OCI-LY1 (cell line): ENCODE measurements around the gene MTCL3.

Experiments
- H2AFZ ChIP-seq: fragments of 200-600 bp; sonication (generic), shearing (Covaris generic); 2 replicates; pipeline ENCODE4 v1.6.0; 2014; ENCODE audit warnings: antibody characterized with exemption, mild to moderate bottlenecking, low read length
- H3F3A ChIP-seq: fragments of 200-600 bp; sonication (generic), shearing (Covaris generic); 2 replicates; pipeline ENCODE4 v1.6.0; 2014; ENCODE audit warnings: mild to moderate bottlenecking, antibody characterized with exemption, low read length, moderate library complexity; ENCODE audit not compliant: insufficient read depth
- H3K27ac ChIP-seq: fragments of 200-600 bp; sonication (generic); 2 replicates; pipeline ENCODE4 v1.5.1; 2014; ENCODE audit warnings: low read length, mixed run types, mild to moderate bottlenecking, low read depth; ENCODE audit not compliant: poor library complexity, severe bottlenecking
- H3K27me3 ChIP-seq: fragments of 200-600 bp; sonication (generic); 2 replicates; pipeline ENCODE4 v1.6.0; 2014; ENCODE audit warnings: antibody characterized with exemption, mild to moderate bottlenecking, low read length, moderate library complexity; ENCODE audit not compliant: insufficient read depth
- H3K36me3 ChIP-seq: fragments of 200-600 bp; sonication (generic); 2 replicates; pipeline ENCODE4 v1.6.1; 2014; ENCODE audit warnings: mild to moderate bottlenecking, antibody characterized with exemption, low read length, moderate library complexity, mixed read lengths; ENCODE audit not compliant: insufficient read depth
- H3K4me1 ChIP-seq: fragments of 200-600 bp; sonication (generic); 2 replicates; pipeline ENCODE4 v1.5.1; 2014; ENCODE audit warnings: mild to moderate bottlenecking, low read length, moderate library complexity; ENCODE audit not compliant: insufficient read depth, severe bottlenecking
- H3K4me2 ChIP-seq: fragments of 200-600 bp; sonication (generic), shearing (Covaris generic); 2 replicates; pipeline ENCODE4 v1.6.1; 2014; ENCODE audit warnings: low read length
- H3K4me3 ChIP-seq: fragments of 200-600 bp; sonication (generic); 2 replicates; pipeline ENCODE4 v1.5.1; 2014; ENCODE audit warnings: low read length, low read depth, mild to moderate bottlenecking, mixed read lengths; ENCODE audit not compliant: poor library complexity, severe bottlenecking
- H3K79me2 ChIP-seq: fragments of 200-600 bp; shearing (Covaris generic); 2 replicates; pipeline ENCODE4 v1.6.1; 2016; ENCODE audit warnings: mixed run types, low read length, mixed read lengths; ENCODE audit not compliant: insufficient read depth
- H3K9ac ChIP-seq: fragments of 200-600 bp; sonication (generic), shearing (Covaris generic); 2 replicates; pipeline ENCODE4 v1.6.1; 2014; ENCODE audit warnings: mild to moderate bottlenecking, low read length, mixed read lengths
- H3K9me2 ChIP-seq: fragments of 200-600 bp; sonication (generic), shearing (Covaris generic); 2 replicates; pipeline ENCODE4 v1.6.1; 2014; ENCODE audit warnings: low read depth, mild to moderate bottlenecking, low read length, mixed read lengths
- H3K9me3 ChIP-seq: fragments of 200-600 bp; shearing (Covaris generic); 2 replicates; pipeline ENCODE4 v1.6.1; 2014; ENCODE audit warnings: low read length, mixed read lengths
- H4K20me1 ChIP-seq: fragments of 200-600 bp; sonication (generic), shearing (Covaris generic); 2 replicates; pipeline ENCODE4 v1.6.0; 2016; ENCODE audit warnings: mild to moderate bottlenecking, low read length; ENCODE audit not compliant: insufficient read depth
- EZH2 ChIP-seq: fragments of 200-600 bp; sonication (generic), shearing (Covaris generic); IDR thresholded peaks from 2 replicates; pipeline ENCODE4 v1.8.0; 2017; ENCODE audit warnings: borderline replicate concordance, mixed run types, mild to moderate bottlenecking, antibody characterized with exemption, low read length, moderate library complexity, mixed read lengths
- TF ChIP-seq, protein P1 (sequence below): fragments of 200-600 bp; sonication (generic), shearing (Covaris generic); IDR thresholded peaks from 2 replicates; pipeline ENCODE4 v1.5.1; 2017; ENCODE audit warnings: mild to moderate bottlenecking, antibody characterized with exemption, low read length, moderate library complexity, mixed read lengths

MTCL3 gene

DNA sequence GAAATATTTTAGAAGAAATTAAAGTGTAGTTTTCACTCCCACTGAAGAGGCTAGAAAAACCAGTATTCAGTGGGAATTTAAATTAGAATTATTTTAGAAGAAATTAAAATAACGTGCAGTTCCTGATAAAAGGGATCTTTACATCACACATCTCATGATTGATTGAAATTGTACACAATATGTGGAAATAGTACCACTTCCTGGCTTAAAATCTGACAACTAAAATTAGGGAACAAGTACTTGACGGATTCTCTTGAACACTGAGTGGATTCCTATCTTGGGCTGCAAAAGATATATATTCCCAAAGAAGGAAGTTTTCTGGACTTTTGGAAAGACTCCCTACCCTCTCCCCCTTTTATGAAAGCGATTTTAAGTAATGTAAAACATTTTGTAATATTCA lies 14.6 kb upstream of the MTCL3 start:
- H3K4me3 ChIP-seq: no peak overlapping the region
- TF ChIP-seq EZH2: no peak
- TF ChIP-seq, protein P1, sequence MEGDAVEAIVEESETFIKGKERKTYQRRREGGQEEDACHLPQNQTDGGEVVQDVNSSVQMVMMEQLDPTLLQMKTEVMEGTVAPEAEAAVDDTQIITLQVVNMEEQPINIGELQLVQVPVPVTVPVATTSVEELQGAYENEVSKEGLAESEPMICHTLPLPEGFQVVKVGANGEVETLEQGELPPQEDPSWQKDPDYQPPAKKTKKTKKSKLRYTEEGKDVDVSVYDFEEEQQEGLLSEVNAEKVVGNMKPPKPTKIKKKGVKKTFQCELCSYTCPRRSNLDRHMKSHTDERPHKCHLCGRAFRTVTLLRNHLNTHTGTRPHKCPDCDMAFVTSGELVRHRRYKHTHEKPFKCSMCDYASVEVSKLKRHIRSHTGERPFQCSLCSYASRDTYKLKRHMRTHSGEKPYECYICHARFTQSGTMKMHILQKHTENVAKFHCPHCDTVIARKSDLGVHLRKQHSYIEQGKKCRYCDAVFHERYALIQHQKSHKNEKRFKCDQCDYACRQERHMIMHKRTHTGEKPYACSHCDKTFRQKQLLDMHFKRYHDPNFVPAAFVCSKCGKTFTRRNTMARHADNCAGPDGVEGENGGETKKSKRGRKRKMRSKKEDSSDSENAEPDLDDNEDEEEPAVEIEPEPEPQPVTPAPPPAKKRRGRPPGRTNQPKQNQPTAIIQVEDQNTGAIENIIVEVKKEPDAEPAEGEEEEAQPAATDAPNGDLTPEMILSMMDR: no peak
- no peaks in the 10 kb centered on the region for H3K36me3 ChIP-seq
- H4K20me1 ChIP-seq: no peaks in the 10 kb centered on the region
- no peak overlapping the region for H2AFZ ChIP-seq
- H3F3A ChIP-seq: no peaks in the 10 kb centered on the region
- H3K4me2 ChIP-seq: no peak overlapping the region
- H3K27me3 ChIP-seq: no peaks in the 10 kb centered on the region
- H3K9me2 ChIP-seq: no peaks in the 10 kb centered on the region
- H3K27ac ChIP-seq: no peak overlapping the region
- no peak overlapping the region for H3K9ac ChIP-seq
- no peaks in the 10 kb centered on the region for H3K79me2 ChIP-seq
- no peaks in the 10 kb centered on the region for H3K9me3 ChIP-seq
- H3K4me1 ChIP-seq: no peaks in the 10 kb centered on the region

DNA sequence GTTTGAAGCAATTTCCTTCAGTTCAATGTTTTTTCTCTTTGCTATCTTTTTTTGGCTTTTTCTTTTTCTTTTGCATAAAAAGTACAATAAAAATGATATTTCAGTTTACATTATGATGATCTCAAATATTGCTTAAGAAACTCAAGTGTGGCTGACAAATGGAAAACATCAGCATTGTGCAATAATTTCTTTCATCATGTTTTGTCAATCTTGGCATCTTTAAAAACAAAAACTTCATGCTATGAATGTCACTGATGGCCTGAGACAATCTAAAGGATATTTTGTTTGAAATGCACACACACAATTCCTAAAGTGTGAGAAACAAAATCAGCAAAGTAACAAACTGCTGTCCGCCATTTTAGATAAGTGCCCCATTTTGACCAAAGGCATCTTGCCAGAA lies 13.9 kb upstream of the MTCL3 start:
- Histone ChIP-seq H3K79me2 (no peaks in the 10 kb centered on the region), H3F3A (no peaks in the 10 kb centered on the region), H3K9me2 (no peaks in the 10 kb centered on the region), H3K4me3 (no peak overlapping the region), H3K4me1 (no peaks in the 10 kb centered on the region), H3K27me3 (no peaks in the 10 kb centered on the region), H3K27ac (no peak overlapping the region), H3K9me3 (no peaks in the 10 kb centered on the region), H4K20me1 (no peaks in the 10 kb centered on the region), H3K4me2 (no peak overlapping the region), H3K36me3 (no peaks in the 10 kb centered on the region), H3K9ac (no peak overlapping the region), H2AFZ (no peak overlapping the region)
- TF ChIP-seq EZH2: no peak
- TF ChIP-seq, protein P1: no peak

DNA sequence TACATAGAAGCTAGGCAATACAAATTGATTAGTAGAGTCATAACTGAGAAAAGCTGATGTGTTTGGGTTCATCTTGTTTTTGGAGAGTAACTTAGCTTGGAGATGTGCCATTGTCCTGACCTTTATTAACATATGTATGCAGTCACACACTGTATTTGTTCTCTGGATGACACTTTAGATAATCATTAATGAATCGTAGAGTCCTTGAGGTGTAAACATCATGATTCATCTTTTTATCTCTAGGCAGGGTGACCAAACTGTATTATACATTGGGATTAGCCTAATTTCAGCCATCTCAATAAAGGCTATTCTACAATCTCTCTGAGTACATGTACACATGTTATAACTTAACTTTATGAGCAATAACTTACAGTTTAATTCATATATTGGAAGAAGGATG lies 3.6 kb upstream of the MTCL3 start:
- Histone ChIP-seq H3K27me3 (no peaks in the 10 kb centered on the region), H3K36me3 (no peaks in the 10 kb centered on the region), H3K4me3 (no peak overlapping the region), H4K20me1 (no peaks in the 10 kb centered on the region), H3K9ac (no peak overlapping the region), H2AFZ (no peak overlapping the region), H3K9me2 (no peaks in the 10 kb centered on the region), H3K9me3 (no peaks in the 10 kb centered on the region), H3K27ac (no peak overlapping the region), H3F3A (no peaks in the 10 kb centered on the region), H3K4me1 (no peaks in the 10 kb centered on the region), H3K4me2 (no peak overlapping the region), H3K79me2 (no peaks in the 10 kb centered on the region)
- TF ChIP-seq, protein P1: no peak
- no peak for TF ChIP-seq EZH2
